Measurements from ENCODE around the gene WNT16.

The WNT16 gene

GRCh38 chr7:121327671-121328070 is 1.1 kb upstream of the WNT16 start:
- Mint-ChIP-seq H3K9me3 (no peaks in the 10 kb centered on the region), H3K27me3 (peaks cover 66% of the 10 kb centered on the region), H3K4me3 (no peak overlapping the region), H3K27ac (no peak overlapping the region), H3K36me3 (ENCODE audit: low read depth) (no peaks in the 10 kb centered on the region), H3K4me1 (ENCODE audit: low read depth) (peaks cover 20% of the 10 kb centered on the region)
- no peak for DNase-seq

- H3K9me3 Mint-ChIP-seq: no peaks in the 10 kb centered on the region
- H3K27me3 Mint-ChIP-seq: peaks cover 63% of the 10 kb centered on the region
- H3K27ac Mint-ChIP-seq: no peak overlapping the region
- peaks cover 20% of the 10 kb centered on the region for H3K4me1 Mint-ChIP-seq (ENCODE audit: low read depth)
- DNase-seq: peak; percentile 40
- peak overlapping the region; percentile 59 for H3K4me3 Mint-ChIP-seq
- no peaks in the 10 kb centered on the region for H3K36me3 Mint-ChIP-seq (ENCODE audit: low read depth)
These were observed 622 bp downstream of the WNT16 start for GRCh38 chr7:121329191-121330052.

- no peaks in the 10 kb centered on the region for H3K9me3 Mint-ChIP-seq
- peak; percentile 32 for DNase-seq
- H3K27me3 Mint-ChIP-seq: peaks cover 71% of the 10 kb centered on the region
- H3K4me1 Mint-ChIP-seq (ENCODE audit: low read depth): peaks cover 20% of the 10 kb centered on the region
- H3K4me3 Mint-ChIP-seq: peak overlapping the region; percentile 59
- H3K27ac Mint-ChIP-seq: no peak overlapping the region
- H3K36me3 Mint-ChIP-seq (ENCODE audit: low read depth): no peaks in the 10 kb centered on the region
These were observed 1.4 kb downstream of the WNT16 start for GRCh38 chr7:121330053-121330833.

- no peak overlapping the region for H3K4me3 Mint-ChIP-seq
- H3K27me3 Mint-ChIP-seq: peaks cover 68% of the 10 kb centered on the region
- H3K9me3 Mint-ChIP-seq: no peaks in the 10 kb centered on the region
- H3K4me1 Mint-ChIP-seq (ENCODE audit: low read depth): peaks cover 20% of the 10 kb centered on the region
- H3K36me3 Mint-ChIP-seq (ENCODE audit: low read depth): no peaks in the 10 kb centered on the region
- no peak for DNase-seq
- no peak overlapping the region for H3K27ac Mint-ChIP-seq
These were observed 2.2 kb downstream of the WNT16 start for GRCh38 chr7:121331048-121331447.

- H3K4me1 Mint-ChIP-seq (ENCODE audit: low read depth): peaks cover 20% of the 10 kb centered on the region
- no peaks in the 10 kb centered on the region for H3K9me3 Mint-ChIP-seq
- no peak overlapping the region for H3K4me3 Mint-ChIP-seq
- no peaks in the 10 kb centered on the region for H3K36me3 Mint-ChIP-seq (ENCODE audit: low read depth)
- H3K27ac Mint-ChIP-seq: no peak overlapping the region
- no peak for DNase-seq
- peaks cover 63% of the 10 kb centered on the region for H3K27me3 Mint-ChIP-seq
These were observed 2.8 kb downstream of the WNT16 start for GRCh38 chr7:121331574-121331973.

- no peak for DNase-seq
- H3K4me1 Mint-ChIP-seq (ENCODE audit: low read depth): peaks cover 8% of the 10 kb centered on the region
- peaks cover 37% of the 10 kb centered on the region for H3K27me3 Mint-ChIP-seq
- no peak overlapping the region for H3K4me3 Mint-ChIP-seq
- no peaks in the 10 kb centered on the region for H3K9me3 Mint-ChIP-seq
- H3K27ac Mint-ChIP-seq: no peak overlapping the region
- peaks cover 7% of the 10 kb centered on the region for H3K36me3 Mint-ChIP-seq (ENCODE audit: low read depth)
These were observed 5.6 kb downstream of the WNT16 start for GRCh38 chr7:121334376-121334775.

GRCh38 chr7:121334875-121335648 is 6.3 kb downstream of the WNT16 start:
- peaks cover 30% of the 10 kb centered on the region for H3K27me3 Mint-ChIP-seq
- H3K27ac Mint-ChIP-seq: no peak overlapping the region
- H3K4me3 Mint-ChIP-seq: no peak overlapping the region
- peaks cover 8% of the 10 kb centered on the region for H3K36me3 Mint-ChIP-seq (ENCODE audit: low read depth)
- no peak for DNase-seq
- peaks cover 5% of the 10 kb centered on the region for H3K4me1 Mint-ChIP-seq (ENCODE audit: low read depth)
- no peaks in the 10 kb centered on the region for H3K9me3 Mint-ChIP-seq

GRCh38 chr7:121336579-121336978 is 7.8 kb downstream of the WNT16 start:
- Mint-ChIP-seq H3K4me1 (ENCODE audit: low read depth) (no peaks in the 10 kb centered on the region), H3K27ac (no peak overlapping the region), H3K27me3 (peaks cover 19% of the 10 kb centered on the region)

GRCh38 chr7:121337398-121337797 is 8.6 kb downstream of the WNT16 start:
- Mint-ChIP-seq H3K27me3 (peaks cover 14% of the 10 kb centered on the region), H3K36me3 (ENCODE audit: low read depth) (peaks cover 18% of the 10 kb centered on the region), H3K27ac (no peak overlapping the region), H3K9me3 (no peaks in the 10 kb centered on the region), H3K4me1 (ENCODE audit: low read depth) (no peaks in the 10 kb centered on the region), H3K4me3 (no peak overlapping the region)
- DNase-seq: no peak

More at GRCh38 chr7:121336579-121336978, 7.8 kb downstream of the WNT16 start:
- Mint-ChIP-seq H3K36me3 (ENCODE audit: low read depth) (peaks cover 10% of the 10 kb centered on the region), H3K4me3 (no peak overlapping the region), H3K9me3 (no peaks in the 10 kb centered on the region)
- no peak for DNase-seq

GRCh38 chr7:121339082-121339481 is 10.3 kb downstream of the WNT16 start:
- no peaks in the 10 kb centered on the region for H3K4me1 Mint-ChIP-seq (ENCODE audit: low read depth)
- H3K4me3 Mint-ChIP-seq: no peak overlapping the region
- no peaks in the 10 kb centered on the region for H3K9me3 Mint-ChIP-seq
- H3K36me3 Mint-ChIP-seq (ENCODE audit: low read depth): peaks cover 22% of the 10 kb centered on the region
- no peak for DNase-seq
- no peak overlapping the region for H3K27ac Mint-ChIP-seq
- peaks cover 14% of the 10 kb centered on the region for H3K27me3 Mint-ChIP-seq

GRCh38 chr7:121341933-121342332 is 13.1 kb downstream of the WNT16 start:
- Mint-ChIP-seq H3K9me3 (no peaks in the 10 kb centered on the region), H3K4me1 (ENCODE audit: low read depth) (no peaks in the 10 kb centered on the region), H3K27me3 (no peaks in the 10 kb centered on the region), H3K27ac (no peak overlapping the region), H3K36me3 (ENCODE audit: low read depth) (peaks cover 34% of the 10 kb centered on the region), H3K4me3 (no peak overlapping the region)
- no peak for DNase-seq

GRCh38 chr7:121342631-121343030 is 13.8 kb downstream of the WNT16 start:
- no peak for DNase-seq
- H3K36me3 Mint-ChIP-seq (ENCODE audit: low read depth): peaks cover 41% of the 10 kb centered on the region
- H3K4me3 Mint-ChIP-seq: no peak overlapping the region
- no peaks in the 10 kb centered on the region for H3K4me1 Mint-ChIP-seq (ENCODE audit: low read depth)
- H3K27ac Mint-ChIP-seq: no peak overlapping the region
- no peaks in the 10 kb centered on the region for H3K9me3 Mint-ChIP-seq
- no peaks in the 10 kb centered on the region for H3K27me3 Mint-ChIP-seq

- Mint-ChIP-seq H3K4me3 (no peak overlapping the region), H3K9me3 (no peaks in the 10 kb centered on the region), H3K27me3 (no peaks in the 10 kb centered on the region), H3K27ac (no peak overlapping the region), H3K36me3 (ENCODE audit: low read depth) (peaks cover 41% of the 10 kb centered on the region), H3K4me1 (ENCODE audit: low read depth) (no peaks in the 10 kb centered on the region)
- DNase-seq: no peak
These were observed 14.5 kb downstream of the WNT16 start for GRCh38 chr7:121343302-121343701.

- no peak overlapping the region for H3K4me3 Mint-ChIP-seq
- H3K4me1 Mint-ChIP-seq (ENCODE audit: low read depth): no peaks in the 10 kb centered on the region
- no peak overlapping the region for H3K27ac Mint-ChIP-seq
- peaks cover 39% of the 10 kb centered on the region for H3K36me3 Mint-ChIP-seq (ENCODE audit: low read depth)
- DNase-seq: no peak
- no peaks in the 10 kb centered on the region for H3K27me3 Mint-ChIP-seq
- H3K9me3 Mint-ChIP-seq: no peaks in the 10 kb centered on the region
These were observed 15.3 kb downstream of the WNT16 start for GRCh38 chr7:121344093-121344492.
